Measurements from ENCODE around the gene ESX1.
"Not testable (repeated sequence)": the region's sequence is repeated elsewhere in the genome, so short reads cannot be mapped to it uniquely, and the experiment has no call there.

ESX1 gene

GRCh38 chrX:104281564-104281963 lies 26.8 kb upstream of the ESX1 start:
- Histone ChIP-seq H3K27me3 (ENCODE audit: insufficient read depth, insufficient read length) (no peaks in the 10 kb centered on the region), H3K9me3 (ENCODE audit: insufficient read depth, low read length) (no peaks in the 10 kb centered on the region), H3K9ac (ENCODE audit: insufficient read length, low read depth) (no peak overlapping the region), H3K4me3 (ENCODE audit: insufficient read length, low read depth) (no peak overlapping the region), H3K4me1 (ENCODE audit: insufficient read depth, insufficient read length) (no peaks in the 10 kb centered on the region), H3K36me3 (ENCODE audit: insufficient read depth, insufficient read length, low read length) (no peaks in the 10 kb centered on the region)
- no peak for TF ChIP-seq SUZ12 (IDR thresholded peaks at IDR 0.05; ENCODE audit: extremely low read depth, insufficient read depth, insufficient read length)
- no peak for TF ChIP-seq YY1 (IDR thresholded peaks at IDR 0.05; ENCODE audit: insufficient read depth, insufficient read length)
- no peak for TF ChIP-seq ZNF274 (IDR thresholded peaks at IDR 0.05; ENCODE audit: low read depth, low read length)
- DNase-seq (ENCODE audit: low read depth, low spot score), result no peak

GRCh38 chrX:104280609-104281008 lies 25.9 kb upstream of the ESX1 start:
- H3K27me3 ChIP-seq (ENCODE audit: insufficient read depth, insufficient read length), result no peaks in the 10 kb centered on the region
- no peaks in the 10 kb centered on the region for H3K9me3 ChIP-seq (ENCODE audit: insufficient read depth, low read length)
- no peak overlapping the region for H3K9ac ChIP-seq (ENCODE audit: insufficient read length, low read depth)
- DNase-seq (ENCODE audit: low read depth, low spot score), result no peak
- TF ChIP-seq YY1 (IDR thresholded peaks at IDR 0.05; ENCODE audit: insufficient read depth, insufficient read length) (no peak), SUZ12 (IDR thresholded peaks at IDR 0.05; ENCODE audit: extremely low read depth, insufficient read depth, insufficient read length) (no peak), ZNF274 (IDR thresholded peaks at IDR 0.05; ENCODE audit: low read depth, low read length) (no peak)
- H3K4me1 ChIP-seq (ENCODE audit: insufficient read depth, insufficient read length), result no peaks in the 10 kb centered on the region
- no peaks in the 10 kb centered on the region for H3K36me3 ChIP-seq (ENCODE audit: insufficient read depth, insufficient read length, low read length)
- H3K4me3 ChIP-seq (ENCODE audit: insufficient read length, low read depth), result no peak overlapping the region

- H3K4me1 ChIP-seq (ENCODE audit: insufficient read depth, insufficient read length), result no peaks in the 10 kb centered on the region
- TF ChIP-seq SUZ12 (IDR thresholded peaks at IDR 0.05; ENCODE audit: extremely low read depth, insufficient read depth, insufficient read length), result no peak
- TF ChIP-seq ZNF274 (IDR thresholded peaks at IDR 0.05; ENCODE audit: low read depth, low read length), result no peak
- TF ChIP-seq YY1 (IDR thresholded peaks at IDR 0.05; ENCODE audit: insufficient read depth, insufficient read length), result no peak
- H3K27me3 ChIP-seq (ENCODE audit: insufficient read depth, insufficient read length), result peaks cover 56% of the 10 kb centered on the region
- no peaks in the 10 kb centered on the region for H3K36me3 ChIP-seq (ENCODE audit: insufficient read depth, insufficient read length, low read length)
- H3K4me3 ChIP-seq (ENCODE audit: insufficient read length, low read depth), result no peak overlapping the region
- no peaks in the 10 kb centered on the region for H3K9me3 ChIP-seq (ENCODE audit: insufficient read depth, low read length)
- DNase-seq (ENCODE audit: low read depth, low spot score), result no peak
- no peak overlapping the region for H3K9ac ChIP-seq (ENCODE audit: insufficient read length, low read depth)
Measured at GRCh38 chrX:104270916-104271512, 16.3 kb upstream of the ESX1 start.

- DNase-seq (ENCODE audit: low read depth, low spot score), result no peak
- no peak overlapping the region for H3K4me3 ChIP-seq (ENCODE audit: insufficient read length, low read depth)
- H3K9me3 ChIP-seq (ENCODE audit: insufficient read depth, low read length), result no peaks in the 10 kb centered on the region
- no peak overlapping the region for H3K9ac ChIP-seq (ENCODE audit: insufficient read length, low read depth)
- peaks cover 62% of the 10 kb centered on the region for H3K27me3 ChIP-seq (ENCODE audit: insufficient read depth, insufficient read length)
- TF ChIP-seq YY1 (IDR thresholded peaks at IDR 0.05; ENCODE audit: insufficient read depth, insufficient read length) (no peak), SUZ12 (IDR thresholded peaks at IDR 0.05; ENCODE audit: extremely low read depth, insufficient read depth, insufficient read length) (no peak), ZNF274 (IDR thresholded peaks at IDR 0.05; ENCODE audit: low read depth, low read length) (no peak)
- H3K36me3 ChIP-seq (ENCODE audit: insufficient read depth, insufficient read length, low read length), result no peaks in the 10 kb centered on the region
- H3K4me1 ChIP-seq (ENCODE audit: insufficient read depth, insufficient read length), result no peaks in the 10 kb centered on the region
Measured at GRCh38 chrX:104270212-104270611, 15.5 kb upstream of the ESX1 start.

- Histone ChIP-seq H3K27me3 (ENCODE audit: insufficient read depth, insufficient read length) (peaks cover 99% of the 10 kb centered on the region), H3K4me3 (ENCODE audit: insufficient read length, low read depth) (no peak overlapping the region)
- no peak for TF ChIP-seq YY1 (IDR thresholded peaks at IDR 0.05; ENCODE audit: insufficient read depth, insufficient read length)
- TF ChIP-seq SUZ12 (IDR thresholded peaks at IDR 0.05; ENCODE audit: extremely low read depth, insufficient read depth, insufficient read length), result no peak
- no peak for TF ChIP-seq ZNF274 (IDR thresholded peaks at IDR 0.05; ENCODE audit: low read depth, low read length)
Measured at GRCh38 chrX:104255465-104255864, 732 bp upstream of the ESX1 start.

GRCh38 chrX:104253567-104254441 lies 929 bp downstream of the ESX1 start:
- no peaks in the 10 kb centered on the region for H3K36me3 ChIP-seq (ENCODE audit: insufficient read depth, insufficient read length, low read length)
- no peak overlapping the region for H3K9ac ChIP-seq (ENCODE audit: insufficient read length, low read depth)
- no peak for DNase-seq (ENCODE audit: low read depth, low spot score)
- H3K4me1 ChIP-seq (ENCODE audit: insufficient read depth, insufficient read length), result no peaks in the 10 kb centered on the region
- H3K4me3 ChIP-seq (ENCODE audit: insufficient read length, low read depth), result peak overlapping the region; percentile 21
- H3K27me3 ChIP-seq (ENCODE audit: insufficient read depth, insufficient read length), result peaks cover 97% of the 10 kb centered on the region
- TF ChIP-seq ZNF274 (IDR thresholded peaks at IDR 0.05; ENCODE audit: low read depth, low read length), result no peak
- TF ChIP-seq SUZ12 (IDR thresholded peaks at IDR 0.05; ENCODE audit: extremely low read depth, insufficient read depth, insufficient read length), result peak; percentile 31
- no peak for TF ChIP-seq YY1 (IDR thresholded peaks at IDR 0.05; ENCODE audit: insufficient read depth, insufficient read length)
- no peaks in the 10 kb centered on the region for H3K9me3 ChIP-seq (ENCODE audit: insufficient read depth, low read length)

More at GRCh38 chrX:104255465-104255864, 732 bp upstream of the ESX1 start:
- Histone ChIP-seq H3K9me3 (ENCODE audit: insufficient read depth, low read length) (no peaks in the 10 kb centered on the region), H3K4me1 (ENCODE audit: insufficient read depth, insufficient read length) (no peaks in the 10 kb centered on the region), H3K9ac (ENCODE audit: insufficient read length, low read depth) (no peak overlapping the region), H3K36me3 (ENCODE audit: insufficient read depth, insufficient read length, low read length) (no peaks in the 10 kb centered on the region)
- DNase-seq (ENCODE audit: low read depth, low spot score), result no peak

- TF ChIP-seq SUZ12 (IDR thresholded peaks at IDR 0.05; ENCODE audit: extremely low read depth, insufficient read depth, insufficient read length) (no peak), ZNF274 (IDR thresholded peaks at IDR 0.05; ENCODE audit: low read depth, low read length) (no peak), YY1 (IDR thresholded peaks at IDR 0.05; ENCODE audit: insufficient read depth, insufficient read length) (no peak)
- no peaks in the 10 kb centered on the region for H3K4me1 ChIP-seq (ENCODE audit: insufficient read depth, insufficient read length)
- H3K9me3 ChIP-seq (ENCODE audit: insufficient read depth, low read length), result no peaks in the 10 kb centered on the region
- no peak for DNase-seq (ENCODE audit: low read depth, low spot score)
- H3K36me3 ChIP-seq (ENCODE audit: insufficient read depth, insufficient read length, low read length), result no peaks in the 10 kb centered on the region
- H3K9ac ChIP-seq (ENCODE audit: insufficient read length, low read depth), result no peak overlapping the region
- no peak overlapping the region for H3K4me3 ChIP-seq (ENCODE audit: insufficient read length, low read depth)
- H3K27me3 ChIP-seq (ENCODE audit: insufficient read depth, insufficient read length), result peaks cover 98% of the 10 kb centered on the region
Measured at GRCh38 chrX:104250470-104250869, 4.3 kb downstream of the ESX1 start.

- H3K4me3 ChIP-seq (ENCODE audit: insufficient read length, low read depth); DNase-seq (ENCODE audit: low read depth, low spot score); H3K9me3 ChIP-seq (ENCODE audit: insufficient read depth, low read length); H3K36me3 ChIP-seq (ENCODE audit: insufficient read depth, insufficient read length, low read length); H3K9ac ChIP-seq (ENCODE audit: insufficient read length, low read depth); H3K4me1 ChIP-seq (ENCODE audit: insufficient read depth, insufficient read length): not testable (repeated sequence)
- peaks cover 20% of the 10 kb centered on the region for H3K27me3 ChIP-seq (ENCODE audit: insufficient read depth, insufficient read length)
Measured at GRCh38 chrX:104230060-104230459, 24.7 kb downstream of the ESX1 start.

Measured in NT2/D1 (cell line).